HG03135 (cell line): ENCODE data around the gene FIGN.

Experiments
- ATAC-seq: cut with Tn5 transposase; IDR thresholded peaks from one replicate; pipeline ENCODE4 v1.9.1; 2021; ENCODE audit warnings: mild to moderate bottlenecking, moderate library complexity; ENCODE audit not compliant: unreplicated experiment

The FIGN gene

GRCh38 chr2:163737563-163737962 lies 1.8 kb upstream of the FIGN start:
- ATAC-seq, result no peak

- ATAC-seq, result no peak
Measured at GRCh38 chr2:163737190-163737439, 1.3 kb upstream of the FIGN start.

- no peak for ATAC-seq
Measured at GRCh38 chr2:163736433-163737189, 803 bp upstream of the FIGN start.

GRCh38 chr2:163734881-163735684 lies 725 bp downstream of the FIGN start:
- ATAC-seq, result no peak

GRCh38 chr2:163734401-163734800 lies 1.4 kb downstream of the FIGN start:
- no peak for ATAC-seq

- no peak for ATAC-seq
Measured at GRCh38 chr2:163733956-163734355, 1.9 kb downstream of the FIGN start.

- ATAC-seq, result no peak
Measured at GRCh38 chr2:163733301-163733938, 2.4 kb downstream of the FIGN start.

GRCh38 chr2:163732727-163733126 lies 3.1 kb downstream of the FIGN start:
- ATAC-seq, result no peak

- ATAC-seq, result no peak
Measured at GRCh38 chr2:163731735-163732134, 4.1 kb downstream of the FIGN start.

GRCh38 chr2:163730556-163730955 lies 5.3 kb downstream of the FIGN start:
- no peak for ATAC-seq

GRCh38 chr2:163729636-163730273 lies 6.1 kb downstream of the FIGN start:
- ATAC-seq, result no peak

GRCh38 chr2:163723881-163724280 lies 11.9 kb downstream of the FIGN start:
- no peak for ATAC-seq

- ATAC-seq, result no peak
Measured at GRCh38 chr2:163723348-163723747, 12.5 kb downstream of the FIGN start.

- ATAC-seq, result no peak
Measured at GRCh38 chr2:163719331-163719730, 16.5 kb downstream of the FIGN start.

GRCh38 chr2:163717993-163718680 lies 17.7 kb downstream of the FIGN start:
- no peak for ATAC-seq

GRCh38 chr2:163717515-163717914 lies 18.3 kb downstream of the FIGN start:
- no peak for ATAC-seq

GRCh38 chr2:163716101-163716500 lies 19.7 kb downstream of the FIGN start:
- ATAC-seq, result no peak

GRCh38 chr2:163715668-163716067 lies 20.1 kb downstream of the FIGN start:
- ATAC-seq, result no peak

- no peak for ATAC-seq
Measured at GRCh38 chr2:163715199-163715598, 20.6 kb downstream of the FIGN start.

- ATAC-seq, result no peak
Measured at GRCh38 chr2:163713534-163714311, 22.1 kb downstream of the FIGN start.
